Measurements from ENCODE around the gene DAPK1. TPM values are rescaled to one million over a fixed set of nuclear protein-coding genes. Genes with fewer than 3 reads are reported as not detected.
"Not testable (repeated sequence)": the region's sequence is repeated elsewhere in the genome, so short reads cannot be mapped to it uniquely, and the experiment has no call there.

Gene DAPK1
- total and polyA plus RNA-seq, 10 of the 15 experiments (the other 5 are each of a cell fraction or from before 2014, with no cell fraction given) = 8.2 to 94.7 (median 51.6) TPM

GRCh38 chr9:87501271-87501656 is 3.6 kb downstream of the DAPK1 start:
- ChIA-PET CTCF (interaction anchor here (1.3 to 1.4 kb wide), 2 partner anchors 9 to 164 kb away, joined by 3 to 4 read pairs; no protein-coding TSS in a partner anchor), POLR2A (interaction anchor here (0.8 to 1.4 kb wide), 2 partner anchors 12 to 31 kb away, joined by 3 read pairs; no protein-coding TSS in a partner anchor), SMC1A (ENCODE audit: uncharacterized antibody, unreplicated experiment) (interaction anchor here (1.1 to 3.4 kb wide), 5 partner anchors 15 to 52 kb away, joined by 3 to 16 read pairs (median 7); no protein-coding TSS in a partner anchor), RAD21 (ENCODE audit: unreplicated experiment) (interaction anchor here (0.9 to 1.9 kb wide), 3 partner anchors 15 to 35 kb away, joined by 3 to 9 read pairs (median 3); no protein-coding TSS in a partner anchor)
- ATAC-seq; H3K9ac ChIP-seq (ENCODE audit: control insufficient read depth, insufficient read depth, low read length); H3K9me3 ChIP-seq (replicated peaks; ENCODE audit: control insufficient read depth, insufficient read depth, low read length); H2AFZ ChIP-seq (ENCODE audit: control insufficient read depth, low read depth, low read length); H4K20me1 ChIP-seq (ENCODE audit: control insufficient read depth, insufficient read depth); DNase-seq (ENCODE audit: low read depth, low spot score); FAIRE-seq; H3K27me3 ChIP-seq (replicated peaks in 1 of 2; ENCODE audit: control insufficient read depth in 2 of 2, insufficient read depth in 2 of 2, low read length in 1 of 2); BruUV-seq (replicated peaks); in situ Hi-C loops (cut with MboI): not testable (repeated sequence)
- Histone ChIP-seq H3K4me3 (peak overlapping the region; percentile 53; the same call in 1 of the 2 replicates), H3K36me3 (ENCODE audit: control insufficient read depth in 2 of 2, insufficient read depth in 2 of 2, low read length in 1 of 2) (peaks cover 0 to 12% of the 10 kb centered on the region in 2 experiments; a peak in 1 of 4 replicates), H3K4me1 (ENCODE audit: control insufficient read depth, insufficient read depth, low read length) (peaks cover 13% of the 10 kb centered on the region), H3K79me2 (ENCODE audit: control insufficient read depth, insufficient read depth, low read length) (peaks cover 75% of the 10 kb centered on the region), H3K27ac (ENCODE audit: control insufficient read depth, insufficient read depth) (peak overlapping the region; percentile 62), H3K4me2 (ENCODE audit: control insufficient read depth, insufficient read depth) (peak overlapping the region; percentile 78)
- intact Hi-C loops (cut with micrococcal nuclease; ENCODE audit: unreplicated experiment) = loop anchor here (5.0 to 10.0 kb wide), 2 partner anchors 161 to 1146 kb away; partner anchors contain the start of gene TUT7
- WGBS (ENCODE audit: insufficient coverage, insufficient replicate concordance, low lambda C conversion rate, missing lambda C conversion rate) = 90% methylated on average over 11 of the region's 11 CpGs
- TF ChIP-seq, protein P1, sequence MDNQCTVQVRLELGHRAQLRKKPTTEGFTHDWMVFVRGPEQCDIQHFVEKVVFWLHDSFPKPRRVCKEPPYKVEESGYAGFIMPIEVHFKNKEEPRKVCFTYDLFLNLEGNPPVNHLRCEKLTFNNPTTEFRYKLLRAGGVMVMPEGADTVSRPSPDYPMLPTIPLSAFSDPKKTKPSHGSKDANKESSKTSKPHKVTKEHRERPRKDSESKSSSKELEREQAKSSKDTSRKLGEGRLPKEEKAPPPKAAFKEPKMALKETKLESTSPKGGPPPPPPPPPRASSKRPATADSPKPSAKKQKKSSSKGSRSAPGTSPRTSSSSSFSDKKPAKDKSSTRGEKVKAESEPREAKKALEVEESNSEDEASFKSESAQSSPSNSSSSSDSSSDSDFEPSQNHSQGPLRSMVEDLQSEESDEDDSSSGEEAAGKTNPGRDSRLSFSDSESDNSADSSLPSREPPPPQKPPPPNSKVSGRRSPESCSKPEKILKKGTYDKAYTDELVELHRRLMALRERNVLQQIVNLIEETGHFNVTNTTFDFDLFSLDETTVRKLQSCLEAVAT (IDR thresholded peaks at IDR 0.05) = peak; percentile 94

DNA sequence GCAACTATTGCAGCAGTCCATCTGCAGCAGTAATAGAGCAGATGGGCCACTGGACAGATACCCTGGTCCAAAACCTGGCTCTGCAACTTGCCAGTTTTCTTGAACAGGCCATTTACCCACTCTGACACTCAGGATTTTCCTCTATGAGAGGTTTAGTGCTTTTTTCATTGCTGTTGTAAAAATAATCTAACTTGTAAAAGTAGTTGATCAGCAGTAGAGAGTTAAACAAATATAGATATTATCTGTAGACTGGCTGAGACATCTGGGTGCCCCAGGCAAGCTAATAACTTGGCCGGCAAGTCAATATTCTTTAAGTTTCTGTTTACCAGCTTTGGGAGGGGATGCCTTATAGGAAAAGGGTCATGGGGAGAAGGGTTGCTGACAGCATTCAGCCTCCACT is 4.1 kb downstream of the DAPK1 start:
- Histone ChIP-seq H2AFZ (ENCODE audit: control insufficient read depth, low read depth, low read length) (no peak overlapping the region), H3K27me3 (replicated peaks in 1 of 2; ENCODE audit: control insufficient read depth in 2 of 2, insufficient read depth in 2 of 2, low read length in 1 of 2) (no peaks in the 10 kb centered on the region), H3K9ac (ENCODE audit: control insufficient read depth, insufficient read depth, low read length) (peak overlapping the region; percentile 15; the same call in 1 of the 2 replicates), H4K20me1 (ENCODE audit: control insufficient read depth, insufficient read depth) (no peaks in the 10 kb centered on the region), H3K4me3 (peak overlapping the region; percentile 33), H3K9me3 (replicated peaks; ENCODE audit: control insufficient read depth, insufficient read depth, low read length) (no peaks in the 10 kb centered on the region), H3K27ac (ENCODE audit: control insufficient read depth, insufficient read depth) (peak overlapping the region; percentile 41), H3K36me3 (ENCODE audit: control insufficient read depth in 2 of 2, insufficient read depth in 2 of 2, low read length in 1 of 2) (peaks cover 0 to 12% of the 10 kb centered on the region in 2 experiments; a peak in 1 of 4 replicates), H3K4me2 (ENCODE audit: control insufficient read depth, insufficient read depth) (peak overlapping the region; percentile 78), H3K4me1 (ENCODE audit: control insufficient read depth, insufficient read depth, low read length) (peaks cover 13% of the 10 kb centered on the region), H3K79me2 (ENCODE audit: control insufficient read depth, insufficient read depth, low read length) (peaks cover 75% of the 10 kb centered on the region)
- RAD21 ChIA-PET (ENCODE audit: unreplicated experiment) = interaction anchor here (0.9 to 1.9 kb wide), 5 partner anchors 8 to 71 kb away, joined by 3 to 9 read pairs (median 3); no protein-coding TSS in a partner anchor
- ATAC-seq = no peak
- 55% methylated on average over 1 of the region's 1 CpG for WGBS (ENCODE audit: insufficient coverage, insufficient replicate concordance, low lambda C conversion rate, missing lambda C conversion rate)
- SMC1A ChIA-PET (ENCODE audit: uncharacterized antibody, unreplicated experiment) = interaction anchor here (0.5 to 3.4 kb wide), 8 partner anchors 11 to 145 kb away, joined by 3 to 16 read pairs (median 5); no protein-coding TSS in a partner anchor
- POLR2A ChIA-PET = interaction anchor here (0.8 to 1.4 kb wide), 3 partner anchors 11 to 40 kb away, joined by 3 read pairs; no protein-coding TSS in a partner anchor
- DNase-seq (ENCODE audit: low read depth, low spot score) = no peak
- BruUV-seq (replicated peaks) = no TSS peak
- in situ Hi-C loops (cut with MboI) (no loop called here), intact Hi-C loops (cut with micrococcal nuclease; ENCODE audit: unreplicated experiment) (loop anchor here (5.0 to 10.0 kb wide), 2 partner anchors 160 to 1147 kb away; partner anchors contain the start of gene TUT7)
- CTCF ChIA-PET = interaction anchor here (1.3 to 1.4 kb wide), 2 partner anchors 9 to 164 kb away, joined by 3 to 4 read pairs; no protein-coding TSS in a partner anchor
- no peak for FAIRE-seq
- TF ChIP-seq SIX5 (IDR thresholded peaks at IDR 0.05; ENCODE audit: low read depth, low read length, severe bottlenecking) = no peak
- no peak for TF ChIP-seq USF1 (IDR thresholded peaks at IDR 0.05; ENCODE audit: borderline replicate concordance, extremely low read length, insufficient read depth, low read depth, low read length)
- TF ChIP-seq, protein P2, sequence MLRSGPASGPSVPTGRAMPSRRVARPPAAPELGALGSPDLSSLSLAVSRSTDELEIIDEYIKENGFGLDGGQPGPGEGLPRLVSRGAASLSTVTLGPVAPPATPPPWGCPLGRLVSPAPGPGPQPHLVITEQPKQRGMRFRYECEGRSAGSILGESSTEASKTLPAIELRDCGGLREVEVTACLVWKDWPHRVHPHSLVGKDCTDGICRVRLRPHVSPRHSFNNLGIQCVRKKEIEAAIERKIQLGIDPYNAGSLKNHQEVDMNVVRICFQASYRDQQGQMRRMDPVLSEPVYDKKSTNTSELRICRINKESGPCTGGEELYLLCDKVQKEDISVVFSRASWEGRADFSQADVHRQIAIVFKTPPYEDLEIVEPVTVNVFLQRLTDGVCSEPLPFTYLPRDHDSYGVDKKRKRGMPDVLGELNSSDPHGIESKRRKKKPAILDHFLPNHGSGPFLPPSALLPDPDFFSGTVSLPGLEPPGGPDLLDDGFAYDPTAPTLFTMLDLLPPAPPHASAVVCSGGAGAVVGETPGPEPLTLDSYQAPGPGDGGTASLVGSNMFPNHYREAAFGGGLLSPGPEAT (IDR thresholded peaks at IDR 0.05; ENCODE audit: low read depth) = no peak
- no peak for TF ChIP-seq GATAD2B (conservative IDR thresholded peaks at IDR 0.05; ENCODE audit: low read depth)
- TF ChIP-seq, protein P3, sequence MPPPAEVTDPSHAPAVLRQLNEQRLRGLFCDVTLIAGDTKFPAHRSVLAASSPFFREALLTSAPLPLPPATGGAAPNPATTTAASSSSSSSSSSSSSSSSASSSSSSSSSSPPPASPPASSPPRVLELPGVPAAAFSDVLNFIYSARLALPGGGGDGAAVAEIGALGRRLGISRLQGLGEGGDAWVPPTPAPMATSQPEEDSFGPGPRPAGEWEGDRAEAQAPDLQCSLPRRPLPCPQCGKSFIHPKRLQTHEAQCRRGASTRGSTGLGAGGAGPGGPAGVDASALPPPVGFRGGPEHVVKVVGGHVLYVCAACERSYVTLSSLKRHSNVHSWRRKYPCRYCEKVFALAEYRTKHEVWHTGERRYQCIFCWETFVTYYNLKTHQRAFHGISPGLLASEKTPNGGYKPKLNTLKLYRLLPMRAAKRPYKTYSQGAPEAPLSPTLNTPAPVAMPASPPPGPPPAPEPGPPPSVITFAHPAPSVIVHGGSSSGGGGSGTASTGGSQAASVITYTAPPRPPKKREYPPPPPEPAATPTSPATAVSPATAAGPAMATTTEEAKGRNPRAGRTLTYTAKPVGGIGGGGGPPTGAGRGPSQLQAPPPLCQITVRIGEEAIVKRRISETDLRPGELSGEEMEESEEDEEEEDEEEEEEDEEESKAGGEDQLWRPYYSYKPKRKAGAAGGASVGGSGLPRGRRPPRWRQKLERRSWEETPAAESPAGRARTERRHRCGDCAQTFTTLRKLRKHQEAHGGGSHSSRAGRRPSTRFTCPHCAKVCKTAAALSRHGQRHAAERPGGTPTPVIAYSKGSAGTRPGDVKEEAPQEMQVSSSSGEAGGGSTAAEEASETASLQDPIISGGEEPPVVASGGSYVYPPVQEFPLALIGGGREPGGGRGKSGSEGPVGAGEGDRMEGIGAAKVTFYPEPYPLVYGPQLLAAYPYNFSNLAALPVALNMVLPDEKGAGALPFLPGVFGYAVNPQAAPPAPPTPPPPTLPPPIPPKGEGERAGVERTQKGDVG (CRISPR knock-in tag; IDR thresholded peaks at IDR 0.05) = no peak
